GM13977 (cell line): ENCODE data around the gene WNT3.

Experiments
- DNase-seq: peaks from one replicate; pipeline ENCODE4 v3.0.0; 2012; ENCODE audit warnings: low spot score
- CTCF ChIP-seq: IDR thresholded peaks from 2 replicates; pipeline ENCODE4 v1.5.1; 2012; ENCODE audit warnings: mild to moderate bottlenecking, control low read depth; ENCODE audit not compliant: insufficient read depth; ENCODE audit errors: extremely low read depth, missing control alignments
- in situ Hi-C: fragments of 300-500 bp; cut with MboI; formaldehyde crosslinking; loops from one replicate; pipeline ENCODE4 v1.12.0; 2022; ENCODE audit warnings: low sequenced_read_pairs, low pct_unique_long_range_greater_than_20kb, mixed read lengths, inconsistent platforms; ENCODE audit not compliant: unreplicated experiment

Gene WNT3

GRCh38 chr17:46738544-46738943, 79.9 kb downstream of the WNT3 start:
- in situ Hi-C loops, result no loop called here
- DNase-seq, result no peak
- no peak for TF ChIP-seq CTCF

- TF ChIP-seq CTCF, result no peak
- DNase-seq, result no peak
- in situ Hi-C loops, result no loop called here
These were observed 81.2 kb downstream of the WNT3 start for GRCh38 chr17:46737326-46737725.

GRCh38 chr17:46736100-46736499, 82.4 kb downstream of the WNT3 start:
- TF ChIP-seq CTCF, result no peak
- no peak for DNase-seq
- in situ Hi-C loops, result no loop called here

GRCh38 chr17:46733837-46734475, 84.5 kb downstream of the WNT3 start:
- TF ChIP-seq CTCF, result no peak
- in situ Hi-C loops, result no loop called here
- no peak for DNase-seq

DNA sequence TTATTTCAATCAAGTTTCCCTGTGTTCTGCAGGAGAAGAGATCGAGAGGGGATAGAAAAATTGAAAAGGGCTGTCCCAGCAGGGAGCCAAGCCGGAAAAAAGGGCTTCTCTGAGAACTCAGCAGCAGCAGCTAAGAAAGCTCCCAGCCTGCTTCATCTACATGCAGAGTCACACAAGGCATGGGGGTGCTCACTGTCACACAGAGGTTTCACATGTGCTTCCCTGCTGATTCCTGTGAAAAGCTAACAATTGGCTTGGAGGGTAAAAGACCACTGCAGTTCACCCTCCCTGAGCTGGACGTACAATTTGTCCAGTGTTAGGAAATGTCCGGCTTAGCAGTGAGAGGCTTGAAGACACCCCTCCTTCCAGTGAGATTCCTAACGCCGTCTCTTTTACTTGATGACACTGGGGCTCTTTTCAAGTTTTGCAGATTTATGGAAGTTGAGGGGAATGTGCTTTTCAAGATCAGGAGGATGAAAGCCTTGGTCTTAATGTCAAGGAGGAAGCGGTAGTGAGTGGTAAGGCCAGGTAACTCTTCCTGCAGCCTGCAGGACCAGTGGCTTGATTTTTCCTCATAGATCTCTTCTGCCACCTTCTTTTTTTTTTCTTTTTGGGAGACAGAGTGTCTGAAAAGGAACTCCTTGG, 85.6 kb downstream of the WNT3 start:
- DNase-seq, result no peak

DNA sequence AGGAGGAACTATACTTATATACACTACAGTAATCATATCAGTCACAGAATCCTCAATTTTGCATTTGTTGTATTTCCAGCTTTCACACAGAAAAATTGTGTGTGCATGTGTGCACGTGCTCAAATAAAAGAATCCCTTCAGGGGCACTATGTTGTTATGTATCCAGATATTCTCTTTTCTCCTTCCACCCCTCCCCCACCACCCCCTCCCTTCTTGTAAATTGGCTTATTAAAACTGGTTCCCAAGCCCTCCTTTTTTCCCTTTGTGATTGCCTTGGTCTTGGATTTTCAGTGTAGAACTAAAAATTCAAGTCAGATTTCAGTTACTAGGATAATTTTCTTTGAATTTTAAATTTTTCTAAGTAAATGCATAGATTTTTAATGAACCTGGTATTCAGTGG, 86.3 kb downstream of the WNT3 start:
- in situ Hi-C loops, result no loop called here
- TF ChIP-seq CTCF, result no peak
- DNase-seq, result no peak

More for the DNA sequence above, 85.6 kb downstream of the WNT3 start:
- TF ChIP-seq CTCF, result no peak
- in situ Hi-C loops, result no loop called here
